ENCODE data around the gene CCDC191.

Gene CCDC191

GRCh38 chr3:113946831-113947230 lies 109.5 kb downstream of the CCDC191 start:
- peaks cover 11% of the 10 kb centered on the region for H3K4me1 ChIP-seq (ENCODE audit: control insufficient read depth, insufficient read depth, low read length, poor library complexity, severe bottlenecking)
- no peaks in the 10 kb centered on the region for H3K27me3 ChIP-seq (replicated peaks; ENCODE audit: control insufficient read depth, insufficient read depth, low read length, poor library complexity, severe bottlenecking)
- H3K4me3 ChIP-seq (ENCODE audit: insufficient read depth, low read depth, low read length, poor library complexity, severe bottlenecking), result peak overlapping the region; percentile 52
- H3K9me3 ChIP-seq (ENCODE audit: control insufficient read depth, low read length), result no peaks in the 10 kb centered on the region
- DNase-seq, result no peak
- H3K36me3 ChIP-seq (ENCODE audit: control insufficient read depth, insufficient read depth, low read length), result no peaks in the 10 kb centered on the region
- no peak overlapping the region for H3K27ac ChIP-seq (ENCODE audit: insufficient read depth, low read length, poor library complexity, severe bottlenecking)

- Histone ChIP-seq H3K9me3 (ENCODE audit: control insufficient read depth, low read length) (peaks cover 4% of the 10 kb centered on the region), H3K4me3 (ENCODE audit: insufficient read depth, low read depth, low read length, poor library complexity, severe bottlenecking) (no peak overlapping the region), H3K4me1 (ENCODE audit: control insufficient read depth, insufficient read depth, low read length, poor library complexity, severe bottlenecking) (no peaks in the 10 kb centered on the region), H3K27ac (ENCODE audit: insufficient read depth, low read length, poor library complexity, severe bottlenecking) (no peak overlapping the region), H3K27me3 (replicated peaks; ENCODE audit: control insufficient read depth, insufficient read depth, low read length, poor library complexity, severe bottlenecking) (no peaks in the 10 kb centered on the region), H3K36me3 (ENCODE audit: control insufficient read depth, insufficient read depth, low read length) (no peaks in the 10 kb centered on the region)
- DNase-seq, result no peak
Observed at GRCh38 chr3:113927556-113927955, 128.8 kb downstream of the CCDC191 start.

GRCh38 chr3:113914646-113915045 lies 141.7 kb downstream of the CCDC191 start:
- no peak overlapping the region for H3K4me3 ChIP-seq (ENCODE audit: insufficient read depth, low read depth, low read length, poor library complexity, severe bottlenecking)
- no peaks in the 10 kb centered on the region for H3K27me3 ChIP-seq (replicated peaks; ENCODE audit: control insufficient read depth, insufficient read depth, low read length, poor library complexity, severe bottlenecking)
- H3K9me3 ChIP-seq (ENCODE audit: control insufficient read depth, low read length), result no peaks in the 10 kb centered on the region
- H3K4me1 ChIP-seq (ENCODE audit: control insufficient read depth, insufficient read depth, low read length, poor library complexity, severe bottlenecking), result no peaks in the 10 kb centered on the region
- DNase-seq, result no peak
- H3K27ac ChIP-seq (ENCODE audit: insufficient read depth, low read length, poor library complexity, severe bottlenecking), result no peak overlapping the region
- no peaks in the 10 kb centered on the region for H3K36me3 ChIP-seq (ENCODE audit: control insufficient read depth, insufficient read depth, low read length)

Measured in effector memory CD4-positive, alpha-beta T cell (primary cell).